Upper lobe of left lung (tissue), 6 donors: ENCODE measurements around the gene PTPRA. TPM values are rescaled to one million over a fixed set of nuclear protein-coding genes. Genes with fewer than 3 reads are reported as not detected.

Source experiments
- ATAC-seq, 2 donors: fragments of 200-7000 bp; cut with Tn5 transposase; one replicate each; pipeline ENCODE4 v1.9.1; 2022; ENCODE audit warnings: mild to moderate bottlenecking in 2 of 2, moderate library complexity in 2 of 2; ENCODE audit not compliant: low FRiP score in 2 of 2
- DNase-seq, 2 donors: peaks; one replicate each; pipeline ENCODE4 v3.0.0-alpha.2; 2019 to 2020
- H3K27ac ChIP-seq, 4 donors: fragments of 200-600 bp; sonication (generic); one replicate each; pipeline ENCODE4 v1.5.1; 2016 to 2019
- H3K27me3 ChIP-seq, 4 donors: fragments of 200-600 bp; sonication (generic); one replicate each; pipeline ENCODE4 v1.5.1; 2017 to 2019
- H3K36me3 ChIP-seq, 4 donors: fragments of 200-600 bp; sonication (generic); one replicate each; pipeline ENCODE4 v1.5.1; 2016 to 2019
- H3K4me1 ChIP-seq, 4 donors: fragments of 200-600 bp; sonication (generic); one replicate each; pipeline ENCODE4 v1.5.1; 2018 to 2019
- H3K4me3 ChIP-seq, 4 donors: fragments of 200-600 bp; sonication (generic); one replicate each; pipeline ENCODE4 v1.5.1; 2017 to 2019; ENCODE audit warnings: mild to moderate bottlenecking in 2 of 4, moderate library complexity in 1 of 4
- H3K9me3 ChIP-seq, 4 donors: fragments of 200-600 bp; sonication (generic); one replicate each; pipeline ENCODE4 v1.5.1; 2018 to 2019
- CTCF ChIP-seq, 6 experiments: fragments of 450-650 bp in 4 of 6; fragments of 200-600 bp in 2 of 6; sonication (generic) in 2 of 6; IDR thresholded peaks; one replicate each; pipeline ENCODE4 v1.5.1; 2016 to 2019; ENCODE audit warnings: antibody characterized with exemption in 6 of 6
- EP300 ChIP-seq, 4 donors: sonication (generic); formaldehyde crosslinking; IDR thresholded peaks; one replicate each; pipeline ENCODE4 v1.5.1; 2017; ENCODE audit warnings: antibody characterized with exemption in 4 of 4, control low read depth in 2 of 4
- POLR2A ChIP-seq, 4 donors: fragments of 450-650 bp; IDR thresholded peaks; one replicate each; pipeline ENCODE4 v1.5.1; 2016 to 2017; ENCODE audit warnings: antibody characterized with exemption in 4 of 4, mild to moderate bottlenecking in 2 of 4
- POLR2AphosphoS5 ChIP-seq, 2 donors: sonication (generic); formaldehyde crosslinking; IDR thresholded peaks; one replicate each; pipeline ENCODE4 v1.5.1; 2017; ENCODE audit warnings: antibody characterized with exemption in 2 of 2
- WGBS, 2 donors: methylation state at CpG; one replicate each; pipeline ENCODE4 v1.1.5; 2017 to 2018; 5-methylcytosine and 5-hydroxymethylcytosine counted together
- total RNA-seq, 6 donors: library from RNA; depleted of rRNA in 4 of 6; stranded (reverse); fragments of >200 nt in 4 of 6; gene quantifications; one replicate each; pipeline versions ENCODE4 v1.1.0 to v1.2.1, GENCODE V29; 2016 to 2021
- donor health status: DM: no; HTN: no; CAD: no; lungs with moderate emphysema.
- donor health status: DM: no; HTN: yes; CAD: no; lungs with severe emphysema.

PTPRA gene
- total RNA-seq, 6 donors from 2014 or later = 22.0 to 60.3 (median 51.1) TPM

DNA sequence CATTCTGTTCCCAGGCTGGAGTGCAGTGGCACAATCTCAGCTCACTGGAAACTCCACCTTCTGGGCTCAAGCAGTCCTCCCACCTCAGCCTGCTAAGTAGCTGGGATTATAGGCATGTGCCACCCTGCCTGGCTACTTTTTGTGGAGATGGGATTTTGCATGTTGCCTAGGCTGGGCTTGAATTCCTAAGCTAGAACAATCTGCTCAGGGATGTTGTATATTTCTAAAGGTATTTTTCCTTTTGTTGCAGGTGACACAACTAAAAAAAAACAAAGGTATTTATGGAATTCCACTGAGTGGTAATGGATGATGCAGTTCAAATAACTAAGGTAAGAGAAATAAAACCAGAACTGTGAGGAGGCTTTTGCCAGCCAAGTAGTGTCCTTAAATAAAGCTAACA, 49.7 kb downstream of the PTPRA start:
- DNase-seq (no peak), ATAC-seq (peak in 1 of 2 donors; percentile 73)
- no peaks in the 10 kb centered on the region for H3K27me3 ChIP-seq
- peaks cover 0 to 9% (median 3%) of the 10 kb centered on the region in 4 donors for H3K4me1 ChIP-seq
- TF ChIP-seq POLR2AphosphoS5 (IDR thresholded peaks at IDR 0.05) (no peak), POLR2A (IDR thresholded peaks at IDR 0.05) (no peak), EP300 (IDR thresholded peaks at IDR 0.05) (no peak), CTCF (IDR thresholded peaks at IDR 0.05) (no peak)
- H3K36me3 ChIP-seq = peaks cover 0 to 30% (median 14%) of the 10 kb centered on the region in 4 donors
- H3K4me3 ChIP-seq = no peak overlapping the region
- H3K9me3 ChIP-seq = no peaks in the 10 kb centered on the region
- H3K27ac ChIP-seq = no peak overlapping the region

GRCh38 chr20:2930538-2930937, 57.3 kb downstream of the PTPRA start:
- Histone ChIP-seq H3K9me3 (no peaks in the 10 kb centered on the region), H3K27me3 (no peaks in the 10 kb centered on the region), H3K4me1 (no peaks in the 10 kb centered on the region), H3K4me3 (no peak overlapping the region), H3K36me3 (peaks cover 0 to 16% (median under 1%) of the 10 kb centered on the region in 4 donors), H3K27ac (no peak overlapping the region)
- TF ChIP-seq CTCF (IDR thresholded peaks at IDR 0.05) (no peak), EP300 (IDR thresholded peaks at IDR 0.05) (no peak), POLR2A (IDR thresholded peaks at IDR 0.05) (no peak), POLR2AphosphoS5 (IDR thresholded peaks at IDR 0.05) (no peak)
- 62 to 76% methylated on average over 1 of the region's 1 CpG for WGBS, 2 donors
- DNase-seq (no peak), ATAC-seq (no peak)

GRCh38 chr20:2932498-2932897, 59.2 kb downstream of the PTPRA start:
- Histone ChIP-seq H3K4me1 (no peaks in the 10 kb centered on the region), H3K27me3 (no peaks in the 10 kb centered on the region), H3K36me3 (peaks cover 0 to 8% (median 0%) of the 10 kb centered on the region in 4 donors), H3K9me3 (no peaks in the 10 kb centered on the region), H3K4me3 (no peak overlapping the region), H3K27ac (no peak overlapping the region)
- DNase-seq (no peak), ATAC-seq (no peak)
- TF ChIP-seq POLR2AphosphoS5 (IDR thresholded peaks at IDR 0.05) (no peak), EP300 (IDR thresholded peaks at IDR 0.05) (no peak), POLR2A (IDR thresholded peaks at IDR 0.05) (no peak), CTCF (IDR thresholded peaks at IDR 0.05) (no peak)

DNA sequence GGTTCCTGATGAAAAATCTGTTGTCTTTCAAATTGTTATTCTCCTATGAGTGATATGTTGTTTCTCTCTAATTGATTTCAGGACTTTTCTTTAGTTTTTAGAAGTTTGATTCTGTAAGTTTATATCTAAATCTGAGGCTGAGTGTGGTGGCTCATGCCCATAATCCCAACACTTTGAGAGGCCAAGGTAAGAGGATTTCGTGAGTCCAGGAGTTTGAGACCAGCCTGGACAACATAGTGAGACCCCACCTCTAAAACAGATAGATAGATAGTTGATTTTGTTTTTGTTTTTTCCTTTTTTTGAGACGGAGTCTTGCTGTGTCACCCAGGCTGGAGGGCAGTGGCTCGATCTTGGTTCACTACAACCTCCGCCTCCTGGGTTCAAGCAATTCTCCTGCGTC, 64.6 kb downstream of the PTPRA start:
- H3K9me3 ChIP-seq = no peaks in the 10 kb centered on the region
- no peaks in the 10 kb centered on the region for H3K27me3 ChIP-seq
- no peak overlapping the region for H3K4me3 ChIP-seq
- H3K4me1 ChIP-seq = no peaks in the 10 kb centered on the region
- no peak overlapping the region for H3K27ac ChIP-seq
- TF ChIP-seq POLR2AphosphoS5 (IDR thresholded peaks at IDR 0.05) (no peak), EP300 (IDR thresholded peaks at IDR 0.05) (no peak), POLR2A (IDR thresholded peaks at IDR 0.05) (no peak), CTCF (IDR thresholded peaks at IDR 0.05) (no peak)
- 92 to 97% methylated on average over 5 of the region's 5 CpGs for WGBS, 2 donors
- H3K36me3 ChIP-seq = no peaks in the 10 kb centered on the region
- ATAC-seq (no peak), DNase-seq (no peak)

- no peaks in the 10 kb centered on the region for H3K9me3 ChIP-seq
- H3K4me3 ChIP-seq = no peak overlapping the region
- no peaks in the 10 kb centered on the region for H3K36me3 ChIP-seq
- H3K27me3 ChIP-seq = no peaks in the 10 kb centered on the region
- H3K27ac ChIP-seq = no peak overlapping the region
- TF ChIP-seq CTCF (IDR thresholded peaks at IDR 0.05) = no peak
- DNase-seq = no peak
- peaks cover 2 to 7% (median 6%) of the 10 kb centered on the region in 4 donors for H3K4me1 ChIP-seq
- ATAC-seq = no peak
Measured at GRCh38 chr20:2942439-2942838, 69.2 kb downstream of the PTPRA start.
